MM.1S (cell line): ENCODE data around the gene FBXW12.

Experiments
- DNase-seq: peaks from one replicate; pipeline ENCODE4 v3.0.0-alpha.2; 2015
- H2AFZ ChIP-seq: fragments of 300-600 bp; sonication (generic); 2 replicates; pipeline ENCODE4 v1.6.0; 2016; ENCODE audit warnings: antibody characterized with exemption, low read length
- H3F3A ChIP-seq: fragments of 300-600 bp; sonication (generic); 2 replicates; pipeline ENCODE4 v1.6.1; 2016; ENCODE audit warnings: mild to moderate bottlenecking, antibody characterized with exemption, low read length, moderate library complexity, mixed read lengths; ENCODE audit not compliant: insufficient read depth
- H3K27ac ChIP-seq: fragments of 300-600 bp; sonication (generic); 2 replicates; pipeline ENCODE4 v1.5.1; 2016; ENCODE audit warnings: mild to moderate bottlenecking, low read length
- H3K27me3 ChIP-seq: fragments of 300-600 bp; sonication (generic); replicated peaks from 2 replicates; pipeline ENCODE4 v1.6.0; 2016; ENCODE audit warnings: low read length; ENCODE audit not compliant: insufficient read depth
- H3K36me3 ChIP-seq: fragments of 300-600 bp; sonication (generic); replicated peaks from 2 replicates; pipeline ENCODE4 v1.6.1; 2016; ENCODE audit warnings: mild to moderate bottlenecking, low read length, mixed read lengths; ENCODE audit not compliant: insufficient read depth
- H3K4me1 ChIP-seq: fragments of 300-600 bp; sonication (generic); 2 replicates; pipeline ENCODE4 v1.6.1; 2016; ENCODE audit warnings: low read length, mixed read lengths
- H3K4me2 ChIP-seq: fragments of 300-600 bp; sonication (generic); 2 replicates; pipeline ENCODE4 v1.6.0; 2016; ENCODE audit warnings: low read depth, low read length
- H3K4me3 ChIP-seq: fragments of 300-600 bp; sonication (generic); 2 replicates; pipeline ENCODE4 v1.5.1; 2016; ENCODE audit warnings: low read length, mixed read lengths
- H3K79me2 ChIP-seq: fragments of 300-600 bp; sonication (generic); 2 replicates; pipeline ENCODE4 v1.6.1; 2016; ENCODE audit warnings: mixed run types, low read length, mixed read lengths
- H3K9ac ChIP-seq: fragments of 300-600 bp; sonication (generic); 2 replicates; pipeline ENCODE4 v1.6.1; 2016; ENCODE audit warnings: low read length, mixed read lengths
- H3K9me2 ChIP-seq: fragments of 300-600 bp; sonication (generic); replicated peaks from 2 replicates; pipeline ENCODE4 v1.6.1; 2016; ENCODE audit warnings: mild to moderate bottlenecking, low read length, mixed read lengths; ENCODE audit not compliant: insufficient read depth
- H3K9me3 ChIP-seq: fragments of 300-600 bp; sonication (generic); replicated peaks from 2 replicates; pipeline ENCODE4 v1.6.1; 2016; ENCODE audit warnings: mild to moderate bottlenecking, low read length, mixed read lengths; ENCODE audit not compliant: insufficient read depth
- H4K20me1 ChIP-seq: fragments of 300-600 bp; sonication (generic); 2 replicates; pipeline ENCODE4 v1.6.1; 2016; ENCODE audit warnings: mild to moderate bottlenecking, low read length, moderate library complexity, mixed read lengths; ENCODE audit not compliant: insufficient read depth
- EZH2 ChIP-seq: fragments of 300-600 bp; sonication (generic); optimal IDR thresholded peaks from 2 replicates; pipeline ENCODE3; 2017; ENCODE audit warnings: low read depth, mild to moderate bottlenecking, antibody characterized with exemption, low read length, mixed read lengths
- EZH2phosphoT487 ChIP-seq: fragments of 300-600 bp; sonication (generic); IDR thresholded peaks from 2 replicates; pipeline ENCODE4 v1.6.1; 2018; ENCODE audit warnings: antibody characterized with exemption, low read length
- TF ChIP-seq, protein P1 (sequence below): fragments of 300-600 bp; sonication (generic); IDR thresholded peaks from 2 replicates; pipeline ENCODE4 v1.5.1; 2016; ENCODE audit warnings: antibody characterized with exemption, low read length, mixed read lengths

FBXW12 gene

DNA sequence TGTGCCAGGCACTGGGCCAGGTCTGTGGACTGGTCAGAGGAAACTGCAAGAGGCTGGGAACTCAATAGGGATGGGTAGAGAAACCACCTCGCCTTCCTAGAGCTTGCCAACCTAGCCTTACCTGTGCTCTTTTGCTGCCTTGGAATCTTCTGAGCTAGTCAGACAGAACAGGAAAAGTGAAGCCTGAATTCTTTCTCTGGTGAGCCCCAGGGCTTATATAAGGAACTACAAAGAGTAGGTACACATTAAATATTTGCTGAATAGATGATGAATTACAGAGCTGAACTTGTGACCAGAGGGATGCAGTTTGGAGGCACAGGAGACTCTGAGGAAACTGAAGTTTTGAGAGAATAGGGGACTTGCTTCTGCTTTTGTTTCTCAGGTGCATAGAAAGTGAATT, 15.6 kb upstream of the FBXW12 start:
- Histone ChIP-seq H3K36me3 (no peaks in the 10 kb centered on the region), H4K20me1 (no peaks in the 10 kb centered on the region), H3F3A (no peaks in the 10 kb centered on the region), H3K9me3 (no peaks in the 10 kb centered on the region), H3K4me3 (no peak overlapping the region), H2AFZ (no peak overlapping the region), H3K4me1 (no peaks in the 10 kb centered on the region), H3K9me2 (no peaks in the 10 kb centered on the region), H3K27me3 (no peaks in the 10 kb centered on the region), H3K4me2 (no peak overlapping the region), H3K79me2 (no peaks in the 10 kb centered on the region), H3K9ac (no peak overlapping the region), H3K27ac (no peak overlapping the region)
- no peak for TF ChIP-seq EZH2phosphoT487
- TF ChIP-seq, protein P1, sequence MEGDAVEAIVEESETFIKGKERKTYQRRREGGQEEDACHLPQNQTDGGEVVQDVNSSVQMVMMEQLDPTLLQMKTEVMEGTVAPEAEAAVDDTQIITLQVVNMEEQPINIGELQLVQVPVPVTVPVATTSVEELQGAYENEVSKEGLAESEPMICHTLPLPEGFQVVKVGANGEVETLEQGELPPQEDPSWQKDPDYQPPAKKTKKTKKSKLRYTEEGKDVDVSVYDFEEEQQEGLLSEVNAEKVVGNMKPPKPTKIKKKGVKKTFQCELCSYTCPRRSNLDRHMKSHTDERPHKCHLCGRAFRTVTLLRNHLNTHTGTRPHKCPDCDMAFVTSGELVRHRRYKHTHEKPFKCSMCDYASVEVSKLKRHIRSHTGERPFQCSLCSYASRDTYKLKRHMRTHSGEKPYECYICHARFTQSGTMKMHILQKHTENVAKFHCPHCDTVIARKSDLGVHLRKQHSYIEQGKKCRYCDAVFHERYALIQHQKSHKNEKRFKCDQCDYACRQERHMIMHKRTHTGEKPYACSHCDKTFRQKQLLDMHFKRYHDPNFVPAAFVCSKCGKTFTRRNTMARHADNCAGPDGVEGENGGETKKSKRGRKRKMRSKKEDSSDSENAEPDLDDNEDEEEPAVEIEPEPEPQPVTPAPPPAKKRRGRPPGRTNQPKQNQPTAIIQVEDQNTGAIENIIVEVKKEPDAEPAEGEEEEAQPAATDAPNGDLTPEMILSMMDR = no peak
- TF ChIP-seq EZH2 = no peak
- DNase-seq = no peak

DNA sequence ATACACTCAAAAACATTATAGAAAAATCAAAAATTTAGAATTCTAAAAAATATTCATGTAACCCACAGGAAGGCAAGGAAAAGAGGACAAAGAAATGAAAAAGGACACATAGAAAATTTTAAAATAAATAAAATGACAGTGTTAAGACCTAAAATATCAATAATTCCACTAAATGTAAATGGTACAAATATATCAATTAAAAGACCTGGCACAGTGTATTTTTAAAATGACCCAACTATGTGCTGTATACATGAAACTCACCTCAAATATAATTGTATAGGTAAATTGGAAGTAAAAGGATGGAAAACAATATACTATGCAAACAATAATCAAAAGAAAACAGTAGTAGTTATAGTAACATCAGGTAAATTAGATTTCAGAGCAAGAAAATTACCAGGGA, 10.1 kb upstream of the FBXW12 start:
- Histone ChIP-seq H3K79me2 (no peaks in the 10 kb centered on the region), H3K9me3 (no peaks in the 10 kb centered on the region), H3K4me3 (no peak overlapping the region), H3F3A (no peaks in the 10 kb centered on the region), H3K27me3 (no peaks in the 10 kb centered on the region), H3K4me1 (no peaks in the 10 kb centered on the region), H3K9me2 (no peaks in the 10 kb centered on the region), H3K9ac (no peak overlapping the region), H3K4me2 (no peak overlapping the region), H3K27ac (no peak overlapping the region), H2AFZ (no peak overlapping the region), H3K36me3 (no peaks in the 10 kb centered on the region), H4K20me1 (no peaks in the 10 kb centered on the region)
- no peak for DNase-seq
- TF ChIP-seq EZH2phosphoT487 = no peak
- no peak for TF ChIP-seq EZH2
- TF ChIP-seq, protein P1 = no peak

DNA sequence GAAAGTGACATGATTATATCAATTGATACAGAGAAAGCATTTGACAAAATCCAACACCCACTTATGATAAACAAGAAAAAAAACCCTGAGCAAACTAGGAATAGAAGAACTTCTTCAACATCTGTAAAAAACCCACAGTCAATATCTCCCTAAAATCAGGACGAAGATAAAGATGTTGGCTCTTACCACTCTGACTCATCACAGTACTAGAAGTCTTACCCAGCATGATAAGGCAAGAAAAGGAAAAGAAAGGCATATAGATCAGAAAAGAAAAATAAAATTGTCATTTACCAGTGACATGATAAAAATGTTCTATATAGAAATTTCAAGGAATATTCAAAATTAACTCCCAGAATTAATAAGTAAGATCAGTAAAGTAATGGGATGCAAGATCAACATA, 7.2 kb upstream of the FBXW12 start:
- no peak overlapping the region for H3K27ac ChIP-seq

More for the DNA sequence above, 7.2 kb upstream of the FBXW12 start:
- Histone ChIP-seq H3F3A (no peaks in the 10 kb centered on the region), H3K4me1 (no peaks in the 10 kb centered on the region), H3K4me2 (no peak overlapping the region), H3K9me2 (no peaks in the 10 kb centered on the region), H4K20me1 (no peaks in the 10 kb centered on the region), H3K27me3 (no peaks in the 10 kb centered on the region), H3K36me3 (no peaks in the 10 kb centered on the region), H3K79me2 (no peaks in the 10 kb centered on the region), H3K4me3 (no peak overlapping the region), H3K9me3 (no peaks in the 10 kb centered on the region), H3K9ac (no peak overlapping the region), H2AFZ (no peak overlapping the region)
- no peak for DNase-seq
- TF ChIP-seq EZH2phosphoT487 (no peak), EZH2 (no peak)
- TF ChIP-seq, protein P1 = no peak
